GM12891 (cell line): ENCODE data around the gene CARD8.

Source experiments
- POLR2A ChIP-seq: IDR thresholded peaks from 2 replicates; pipeline ENCODE4 v1.6.1; 2011; ENCODE audit warnings: low read depth, low read length, control low read depth
- POLR2AphosphoS5 ChIP-seq: IDR thresholded peaks from 2 replicates; pipeline ENCODE4 v1.6.1; 2011; ENCODE audit warnings: low read depth, low read length, control low read depth

DNA sequence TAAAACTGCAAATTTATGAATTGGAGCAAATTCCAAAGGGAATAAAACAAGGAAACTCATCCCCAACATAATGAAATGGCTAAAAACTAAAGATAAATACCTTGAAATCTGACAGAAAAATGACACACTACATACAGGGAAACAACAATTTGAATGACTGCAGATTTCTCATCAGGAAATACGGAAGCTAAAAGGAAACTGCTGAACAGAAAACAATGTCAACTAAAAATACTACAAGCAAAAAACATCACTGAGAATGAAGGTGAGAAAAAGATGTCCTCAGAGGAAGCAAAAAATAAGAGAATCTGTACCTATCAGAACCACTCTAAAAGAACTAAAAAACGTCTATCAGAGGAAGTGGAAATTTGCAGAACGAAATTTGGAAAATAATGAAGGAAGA is 45.7 kb downstream of the CARD8 start:
- no peak for TF ChIP-seq POLR2A
- no peak for TF ChIP-seq POLR2AphosphoS5
